ENCODE measurements around the gene PPARA. TPM values are rescaled to one million over a fixed set of nuclear protein-coding genes. Genes with fewer than 3 reads are reported as not detected.

Gene PPARA
- total and polyA plus RNA-seq, 2 experiments from 2014 or later, result 4.7 to 12.6 TPM

DNA sequence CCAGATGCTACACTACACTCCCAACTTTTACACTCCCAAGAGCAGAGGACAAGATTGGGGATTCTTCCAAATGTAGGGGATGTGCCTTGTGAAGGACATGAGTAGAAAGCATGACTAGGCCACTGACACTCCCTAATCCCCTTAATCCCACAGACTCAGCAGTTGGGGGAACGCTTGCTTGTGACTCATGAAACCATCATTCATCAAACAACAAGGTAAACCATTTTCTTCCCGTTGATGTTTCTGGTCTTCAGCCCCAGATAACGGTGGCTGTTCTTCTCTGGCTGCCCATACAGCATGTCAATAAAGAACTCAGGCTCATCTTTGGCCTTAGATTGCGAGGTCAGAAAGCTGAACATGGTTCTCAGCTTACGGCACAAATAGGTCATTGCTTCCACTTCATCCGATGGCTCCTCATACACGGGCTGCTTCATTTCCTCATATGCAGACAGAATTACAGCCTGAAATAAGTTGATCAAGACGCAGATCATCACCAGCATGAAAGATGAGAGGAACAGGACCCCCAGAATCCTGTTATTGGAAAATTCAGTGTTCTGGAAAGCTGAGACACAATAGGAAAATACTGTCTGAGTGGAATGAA, 106.1 kb downstream of the PPARA start:
- peaks cover 20% of the 10 kb centered on the region for H3K27me3 Mint-ChIP-seq (ENCODE audit: insufficient read depth, low read depth, poor library complexity)
- H3K9me3 Mint-ChIP-seq, result peaks cover 16% of the 10 kb centered on the region; the same call in 2 of the 3 replicates
- TF ChIP-seq EZH2 (IDR thresholded peaks at IDR 0.05; ENCODE audit: low read depth, unreplicated experiment) (no peak), CREB1 (CRISPR knock-in tag; IDR thresholded peaks at IDR 0.05; ENCODE audit: low read depth) (no peak), EZH2phosphoT487 (IDR thresholded peaks at IDR 0.05; ENCODE audit: unreplicated experiment) (no peak), POLR2AphosphoS5 (IDR thresholded peaks at IDR 0.05; ENCODE audit: low read depth) (no peak), ZNF331 (CRISPR knock-in tag; IDR thresholded peaks at IDR 0.05; ENCODE audit: low read depth) (no peak), STAT1 (IDR thresholded peaks at IDR 0.05; ENCODE audit: unreplicated experiment) (no peak)
- TF ChIP-seq, protein P1, sequence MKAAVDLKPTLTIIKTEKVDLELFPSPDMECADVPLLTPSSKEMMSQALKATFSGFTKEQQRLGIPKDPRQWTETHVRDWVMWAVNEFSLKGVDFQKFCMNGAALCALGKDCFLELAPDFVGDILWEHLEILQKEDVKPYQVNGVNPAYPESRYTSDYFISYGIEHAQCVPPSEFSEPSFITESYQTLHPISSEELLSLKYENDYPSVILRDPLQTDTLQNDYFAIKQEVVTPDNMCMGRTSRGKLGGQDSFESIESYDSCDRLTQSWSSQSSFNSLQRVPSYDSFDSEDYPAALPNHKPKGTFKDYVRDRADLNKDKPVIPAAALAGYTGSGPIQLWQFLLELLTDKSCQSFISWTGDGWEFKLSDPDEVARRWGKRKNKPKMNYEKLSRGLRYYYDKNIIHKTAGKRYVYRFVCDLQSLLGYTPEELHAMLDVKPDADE (IDR thresholded peaks at IDR 0.05), result no peak
- Histone ChIP-seq H3K4me3 (no peak overlapping the region), H3K4me2 (no peak overlapping the region), H3K27ac (ENCODE audit: low read depth) (no peak overlapping the region), H3K27me3 (ENCODE audit: insufficient read depth) (peaks cover 23% of the 10 kb centered on the region), H3K36me3 (ENCODE audit: insufficient read depth) (no peaks in the 10 kb centered on the region), H2AFZ (no peak overlapping the region), H3K79me2 (replicated peaks; ENCODE audit: insufficient read depth) (no peaks in the 10 kb centered on the region), H3F3A (replicated peaks; ENCODE audit: low read depth) (no peaks in the 10 kb centered on the region), H3K9me2 (ENCODE audit: insufficient read depth) (no peaks in the 10 kb centered on the region; the same call in 1 of the 2 replicates), H3K4me1 (ENCODE audit: insufficient read depth) (peaks cover under 1% of the 10 kb centered on the region; the same call in 1 of the 2 replicates), H4K20me1 (replicated peaks; ENCODE audit: insufficient read depth) (no peaks in the 10 kb centered on the region)
- no peak overlapping the region for H3K4me3 Mint-ChIP-seq
- no peak overlapping the region for H3K27ac Mint-ChIP-seq
- H3K36me3 Mint-ChIP-seq (ENCODE audit: low read depth), result no peaks in the 10 kb centered on the region; the same call in 2 of the 3 replicates
- DNase-seq (ENCODE audit: low spot score), result no peak
- H3K4me1 Mint-ChIP-seq, result peaks cover 5% of the 10 kb centered on the region
- ATAC-seq, result no peak

DNA sequence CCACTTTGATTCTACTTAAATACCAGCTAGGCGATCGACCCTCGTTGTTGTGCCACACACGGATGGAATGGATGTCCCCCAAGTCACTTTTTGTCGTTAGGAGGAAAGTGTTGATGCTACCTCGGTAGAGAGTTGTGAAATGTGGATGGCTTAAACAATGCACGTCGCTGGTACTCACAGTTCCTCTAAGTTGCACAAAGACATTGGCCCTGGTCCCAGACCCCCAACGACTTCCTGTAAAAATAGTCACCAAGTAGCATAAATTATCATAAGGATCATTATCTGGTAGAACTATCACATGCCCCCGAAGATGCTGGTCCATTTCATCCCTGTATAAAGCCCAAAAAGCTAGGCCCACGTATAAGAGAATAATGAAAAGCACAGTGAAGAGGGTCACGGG, 109.0 kb downstream of the PPARA start:
- no peak overlapping the region for H3K4me3 ChIP-seq
- no peaks in the 10 kb centered on the region for H3K79me2 ChIP-seq (replicated peaks; ENCODE audit: insufficient read depth)
- H3K4me3 Mint-ChIP-seq, result no peak overlapping the region
- no peaks in the 10 kb centered on the region for H3K4me1 ChIP-seq (ENCODE audit: insufficient read depth)
- no peak overlapping the region for H3K27ac ChIP-seq (ENCODE audit: low read depth)
- no peaks in the 10 kb centered on the region; the same call in 1 of the 2 replicates for H3K9me2 ChIP-seq (ENCODE audit: insufficient read depth)
- H3K4me1 Mint-ChIP-seq, result no peaks in the 10 kb centered on the region
- H3K27me3 Mint-ChIP-seq (ENCODE audit: insufficient read depth, low read depth, poor library complexity), result peaks cover 39% of the 10 kb centered on the region
- no peak overlapping the region for H2AFZ ChIP-seq
- no peak overlapping the region for H3K4me2 ChIP-seq
- H3F3A ChIP-seq (replicated peaks; ENCODE audit: low read depth), result 0 out of 2 replicates have a peak, but pooled peaks cover 3% of the 10 kb centered on the region
- no peaks in the 10 kb centered on the region for H4K20me1 ChIP-seq (replicated peaks; ENCODE audit: insufficient read depth)
- peaks cover 16% of the 10 kb centered on the region for H3K36me3 Mint-ChIP-seq (ENCODE audit: low read depth)
- H3K27me3 ChIP-seq (ENCODE audit: insufficient read depth), result peaks cover 47% of the 10 kb centered on the region
- DNase-seq (ENCODE audit: low spot score), result no peak
- no peaks in the 10 kb centered on the region for H3K36me3 ChIP-seq (ENCODE audit: insufficient read depth)
- no peak for ATAC-seq
- peaks cover 37% of the 10 kb centered on the region for H3K9me3 Mint-ChIP-seq
- H3K27ac Mint-ChIP-seq, result no peak overlapping the region
- TF ChIP-seq EZH2 (IDR thresholded peaks at IDR 0.05; ENCODE audit: low read depth, unreplicated experiment) (no peak), ZNF114 (CRISPR knock-in tag; IDR thresholded peaks at IDR 0.05) (no peak), CREB1 (CRISPR knock-in tag; IDR thresholded peaks at IDR 0.05; ENCODE audit: low read depth) (no peak), ZNF331 (CRISPR knock-in tag; IDR thresholded peaks at IDR 0.05; ENCODE audit: low read depth) (no peak), STAT1 (IDR thresholded peaks at IDR 0.05; ENCODE audit: unreplicated experiment) (no peak), EZH2phosphoT487 (IDR thresholded peaks at IDR 0.05; ENCODE audit: unreplicated experiment) (no peak), JUNB (IDR thresholded peaks at IDR 0.05; ENCODE audit: unreplicated experiment) (no peak), NANOG (IDR thresholded peaks at IDR 0.05; ENCODE audit: borderline replicate concordance) (no peak)
- TF ChIP-seq, protein P2, sequence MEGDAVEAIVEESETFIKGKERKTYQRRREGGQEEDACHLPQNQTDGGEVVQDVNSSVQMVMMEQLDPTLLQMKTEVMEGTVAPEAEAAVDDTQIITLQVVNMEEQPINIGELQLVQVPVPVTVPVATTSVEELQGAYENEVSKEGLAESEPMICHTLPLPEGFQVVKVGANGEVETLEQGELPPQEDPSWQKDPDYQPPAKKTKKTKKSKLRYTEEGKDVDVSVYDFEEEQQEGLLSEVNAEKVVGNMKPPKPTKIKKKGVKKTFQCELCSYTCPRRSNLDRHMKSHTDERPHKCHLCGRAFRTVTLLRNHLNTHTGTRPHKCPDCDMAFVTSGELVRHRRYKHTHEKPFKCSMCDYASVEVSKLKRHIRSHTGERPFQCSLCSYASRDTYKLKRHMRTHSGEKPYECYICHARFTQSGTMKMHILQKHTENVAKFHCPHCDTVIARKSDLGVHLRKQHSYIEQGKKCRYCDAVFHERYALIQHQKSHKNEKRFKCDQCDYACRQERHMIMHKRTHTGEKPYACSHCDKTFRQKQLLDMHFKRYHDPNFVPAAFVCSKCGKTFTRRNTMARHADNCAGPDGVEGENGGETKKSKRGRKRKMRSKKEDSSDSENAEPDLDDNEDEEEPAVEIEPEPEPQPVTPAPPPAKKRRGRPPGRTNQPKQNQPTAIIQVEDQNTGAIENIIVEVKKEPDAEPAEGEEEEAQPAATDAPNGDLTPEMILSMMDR (conservative IDR thresholded peaks at IDR 0.05; ENCODE audit: low read depth in 2 of 2), result no peak
- TF ChIP-seq, protein P3, sequence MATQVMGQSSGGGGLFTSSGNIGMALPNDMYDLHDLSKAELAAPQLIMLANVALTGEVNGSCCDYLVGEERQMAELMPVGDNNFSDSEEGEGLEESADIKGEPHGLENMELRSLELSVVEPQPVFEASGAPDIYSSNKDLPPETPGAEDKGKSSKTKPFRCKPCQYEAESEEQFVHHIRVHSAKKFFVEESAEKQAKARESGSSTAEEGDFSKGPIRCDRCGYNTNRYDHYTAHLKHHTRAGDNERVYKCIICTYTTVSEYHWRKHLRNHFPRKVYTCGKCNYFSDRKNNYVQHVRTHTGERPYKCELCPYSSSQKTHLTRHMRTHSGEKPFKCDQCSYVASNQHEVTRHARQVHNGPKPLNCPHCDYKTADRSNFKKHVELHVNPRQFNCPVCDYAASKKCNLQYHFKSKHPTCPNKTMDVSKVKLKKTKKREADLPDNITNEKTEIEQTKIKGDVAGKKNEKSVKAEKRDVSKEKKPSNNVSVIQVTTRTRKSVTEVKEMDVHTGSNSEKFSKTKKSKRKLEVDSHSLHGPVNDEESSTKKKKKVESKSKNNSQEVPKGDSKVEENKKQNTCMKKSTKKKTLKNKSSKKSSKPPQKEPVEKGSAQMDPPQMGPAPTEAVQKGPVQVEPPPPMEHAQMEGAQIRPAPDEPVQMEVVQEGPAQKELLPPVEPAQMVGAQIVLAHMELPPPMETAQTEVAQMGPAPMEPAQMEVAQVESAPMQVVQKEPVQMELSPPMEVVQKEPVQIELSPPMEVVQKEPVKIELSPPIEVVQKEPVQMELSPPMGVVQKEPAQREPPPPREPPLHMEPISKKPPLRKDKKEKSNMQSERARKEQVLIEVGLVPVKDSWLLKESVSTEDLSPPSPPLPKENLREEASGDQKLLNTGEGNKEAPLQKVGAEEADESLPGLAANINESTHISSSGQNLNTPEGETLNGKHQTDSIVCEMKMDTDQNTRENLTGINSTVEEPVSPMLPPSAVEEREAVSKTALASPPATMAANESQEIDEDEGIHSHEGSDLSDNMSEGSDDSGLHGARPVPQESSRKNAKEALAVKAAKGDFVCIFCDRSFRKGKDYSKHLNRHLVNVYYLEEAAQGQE (IDR thresholded peaks at IDR 0.05; ENCODE audit: unreplicated experiment), result no peak

All from GM23338 (cell line).